Measurements from ENCODE around the gene CAPN9.

- TF ChIP-seq POLR2AphosphoS5 (IDR thresholded peaks at IDR 0.05; ENCODE audit: low read depth, low read length) (no peak), POLR2A (IDR thresholded peaks at IDR 0.05; ENCODE audit: low read depth, low read length) (no peak)
Observed at GRCh38 chr1:230808281-230808872, 61.2 kb downstream of the CAPN9 start.

All from GM12892 (cell line).